ENCODE measurements around the gene CAT. TPM values are rescaled to one million over a fixed set of nuclear protein-coding genes. Genes with fewer than 3 reads are reported as not detected.

The CAT gene
- total and polyA plus RNA-seq, 9 of the 15 experiments (the other 6 are each of a cell fraction or from before 2014, with no cell fraction given), result 86.7 to 183 (median 114) TPM

DNA sequence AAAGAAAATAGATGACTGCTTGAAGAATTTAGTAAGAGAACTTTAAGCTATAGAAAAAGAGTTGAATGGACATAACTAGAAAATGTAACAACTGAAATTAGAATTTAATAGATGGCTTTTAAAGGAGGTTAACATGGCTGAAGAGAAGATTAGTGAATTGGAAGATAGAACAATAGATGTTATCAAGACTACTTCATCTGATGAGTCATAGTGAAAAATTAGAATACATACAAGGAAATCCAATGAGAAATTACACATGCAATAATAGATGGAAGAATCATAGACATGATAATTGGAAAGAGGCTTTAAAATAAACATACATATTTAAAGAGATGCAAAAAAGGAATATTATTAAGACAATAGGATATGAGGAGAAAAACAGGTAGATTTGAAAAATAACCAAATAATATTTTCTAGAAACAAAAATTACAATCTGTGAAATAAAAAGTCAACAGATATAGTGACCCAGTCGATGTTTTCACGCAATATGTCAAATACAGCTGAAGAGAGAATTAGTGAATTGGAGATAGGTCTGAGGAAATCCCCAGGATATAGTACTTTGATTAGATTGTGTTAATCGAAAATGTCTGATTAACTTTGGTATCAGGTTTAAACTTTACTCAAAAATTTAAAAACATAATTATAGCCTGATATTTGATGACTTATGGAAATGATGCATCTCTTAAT lies 28.2 kb downstream of the CAT start (continued):
- TF ChIP-seq KLF16 (IDR thresholded peaks at IDR 0.05) (no peak), ZNF354B (CRISPR knock-in tag; IDR thresholded peaks at IDR 0.05) (no peak), ZNF561 (CRISPR knock-in tag; conservative IDR thresholded peaks at IDR 0.05) (no peak), CHAMP1 (IDR thresholded peaks at IDR 0.05) (0 out of 2 replicates have a peak, but pooled peaks have one; percentile 55), EP300 (IDR thresholded peaks at IDR 0.05; ENCODE audit: low read length) (no peak)
- TF ChIP-seq, protein P1, sequence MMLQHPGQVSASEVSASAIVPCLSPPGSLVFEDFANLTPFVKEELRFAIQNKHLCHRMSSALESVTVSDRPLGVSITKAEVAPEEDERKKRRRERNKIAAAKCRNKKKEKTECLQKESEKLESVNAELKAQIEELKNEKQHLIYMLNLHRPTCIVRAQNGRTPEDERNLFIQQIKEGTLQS (IDR thresholded peaks at IDR 0.05), result peak; percentile 76
- TF ChIP-seq, protein P1 (CRISPR knock-in tag; conservative IDR thresholded peaks at IDR 0.05), result no peak
